ENCODE measurements around the gene CNTNAP2.

GRCh38 chr7:148173369-148173768, 2056.8 kb downstream of the CNTNAP2 start:
- TF ChIP-seq ELF4 (IDR thresholded peaks at IDR 0.05) = no peak
- no peak for TF ChIP-seq ZNF384 (IDR thresholded peaks at IDR 0.05)
